Neural cell (in vitro differentiated cells): ENCODE results near the gene PADI3.

Source experiments
- EP300 ChIP-seq: fragments of 450-650 bp; conservative IDR thresholded peaks from 2 replicates; pipeline ENCODE4 v1.6.1; 2014; ENCODE audit warnings: antibody characterized with exemption, mild to moderate bottlenecking, moderate library complexity; ENCODE audit not compliant: poor library complexity, severe bottlenecking
- POLR2AphosphoS5 ChIP-seq: IDR thresholded peaks from 2 replicates; pipeline ENCODE4 v1.6.1; 2012
- TAF1 ChIP-seq: IDR thresholded peaks from 2 replicates; pipeline ENCODE4 v1.6.1; 2012; ENCODE audit warnings: low read depth
- TF ChIP-seq, protein P1 (sequence below): fragments of 450-650 bp; IDR thresholded peaks from 2 replicates; pipeline ENCODE4 v1.5.1; 2014; ENCODE audit warnings: antibody characterized with exemption, mild to moderate bottlenecking, moderate library complexity; ENCODE audit not compliant: poor library complexity, severe bottlenecking
- TF ChIP-seq, protein P2 (sequence below): IDR thresholded peaks from 2 replicates; pipeline ENCODE4 v1.6.1; 2012; ENCODE audit warnings: borderline replicate concordance

DNA sequence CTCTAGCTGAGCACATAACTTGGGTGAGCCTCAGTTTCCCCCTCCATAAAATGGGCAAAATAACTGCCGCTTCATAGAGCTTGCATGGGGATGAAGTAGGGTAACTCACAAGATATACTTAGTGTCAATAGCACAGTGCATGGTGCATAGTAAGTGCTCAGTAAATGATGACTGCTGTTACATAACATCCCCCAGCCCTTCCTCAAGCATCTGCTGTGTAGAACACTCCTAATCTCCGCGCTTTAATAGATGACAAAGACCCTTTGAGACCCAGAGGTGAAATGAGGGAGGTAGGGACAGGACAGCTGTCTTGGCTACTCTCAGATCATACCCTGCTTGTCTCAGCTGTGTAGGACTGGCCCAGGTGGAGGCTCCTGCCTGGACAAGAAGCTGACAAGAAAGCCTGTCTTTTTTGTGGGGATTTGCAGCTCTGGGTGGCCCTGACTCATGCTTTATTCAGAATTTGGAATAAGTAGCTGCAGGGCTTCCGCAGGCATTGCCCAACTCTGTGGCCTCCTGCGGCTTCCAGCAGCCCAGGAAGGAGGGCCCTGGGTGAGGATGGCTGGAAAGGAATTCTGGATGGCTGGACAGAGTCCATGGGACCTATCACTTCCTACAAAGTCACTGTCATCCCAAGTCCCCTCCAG, 38.4 kb downstream of the PADI3 start:
- TF ChIP-seq EP300 (no peak), POLR2AphosphoS5 (no peak), TAF1 (no peak)
- TF ChIP-seq, protein P1, sequence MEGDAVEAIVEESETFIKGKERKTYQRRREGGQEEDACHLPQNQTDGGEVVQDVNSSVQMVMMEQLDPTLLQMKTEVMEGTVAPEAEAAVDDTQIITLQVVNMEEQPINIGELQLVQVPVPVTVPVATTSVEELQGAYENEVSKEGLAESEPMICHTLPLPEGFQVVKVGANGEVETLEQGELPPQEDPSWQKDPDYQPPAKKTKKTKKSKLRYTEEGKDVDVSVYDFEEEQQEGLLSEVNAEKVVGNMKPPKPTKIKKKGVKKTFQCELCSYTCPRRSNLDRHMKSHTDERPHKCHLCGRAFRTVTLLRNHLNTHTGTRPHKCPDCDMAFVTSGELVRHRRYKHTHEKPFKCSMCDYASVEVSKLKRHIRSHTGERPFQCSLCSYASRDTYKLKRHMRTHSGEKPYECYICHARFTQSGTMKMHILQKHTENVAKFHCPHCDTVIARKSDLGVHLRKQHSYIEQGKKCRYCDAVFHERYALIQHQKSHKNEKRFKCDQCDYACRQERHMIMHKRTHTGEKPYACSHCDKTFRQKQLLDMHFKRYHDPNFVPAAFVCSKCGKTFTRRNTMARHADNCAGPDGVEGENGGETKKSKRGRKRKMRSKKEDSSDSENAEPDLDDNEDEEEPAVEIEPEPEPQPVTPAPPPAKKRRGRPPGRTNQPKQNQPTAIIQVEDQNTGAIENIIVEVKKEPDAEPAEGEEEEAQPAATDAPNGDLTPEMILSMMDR: no peak
- TF ChIP-seq, protein P2, sequence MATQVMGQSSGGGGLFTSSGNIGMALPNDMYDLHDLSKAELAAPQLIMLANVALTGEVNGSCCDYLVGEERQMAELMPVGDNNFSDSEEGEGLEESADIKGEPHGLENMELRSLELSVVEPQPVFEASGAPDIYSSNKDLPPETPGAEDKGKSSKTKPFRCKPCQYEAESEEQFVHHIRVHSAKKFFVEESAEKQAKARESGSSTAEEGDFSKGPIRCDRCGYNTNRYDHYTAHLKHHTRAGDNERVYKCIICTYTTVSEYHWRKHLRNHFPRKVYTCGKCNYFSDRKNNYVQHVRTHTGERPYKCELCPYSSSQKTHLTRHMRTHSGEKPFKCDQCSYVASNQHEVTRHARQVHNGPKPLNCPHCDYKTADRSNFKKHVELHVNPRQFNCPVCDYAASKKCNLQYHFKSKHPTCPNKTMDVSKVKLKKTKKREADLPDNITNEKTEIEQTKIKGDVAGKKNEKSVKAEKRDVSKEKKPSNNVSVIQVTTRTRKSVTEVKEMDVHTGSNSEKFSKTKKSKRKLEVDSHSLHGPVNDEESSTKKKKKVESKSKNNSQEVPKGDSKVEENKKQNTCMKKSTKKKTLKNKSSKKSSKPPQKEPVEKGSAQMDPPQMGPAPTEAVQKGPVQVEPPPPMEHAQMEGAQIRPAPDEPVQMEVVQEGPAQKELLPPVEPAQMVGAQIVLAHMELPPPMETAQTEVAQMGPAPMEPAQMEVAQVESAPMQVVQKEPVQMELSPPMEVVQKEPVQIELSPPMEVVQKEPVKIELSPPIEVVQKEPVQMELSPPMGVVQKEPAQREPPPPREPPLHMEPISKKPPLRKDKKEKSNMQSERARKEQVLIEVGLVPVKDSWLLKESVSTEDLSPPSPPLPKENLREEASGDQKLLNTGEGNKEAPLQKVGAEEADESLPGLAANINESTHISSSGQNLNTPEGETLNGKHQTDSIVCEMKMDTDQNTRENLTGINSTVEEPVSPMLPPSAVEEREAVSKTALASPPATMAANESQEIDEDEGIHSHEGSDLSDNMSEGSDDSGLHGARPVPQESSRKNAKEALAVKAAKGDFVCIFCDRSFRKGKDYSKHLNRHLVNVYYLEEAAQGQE: no peak
